HepG2 (cell line): ENCODE data around the gene TTC24. TPM values are rescaled to one million over a fixed set of nuclear protein-coding genes. Genes with fewer than 3 reads are reported as not detected.

Experiments
- ATF1 ChIP-seq: IDR thresholded peaks from 2 replicates; pipeline ENCODE4 v1.6.1; 2016; ENCODE audit warnings: mild to moderate bottlenecking, control low read depth
- DMAP1 ChIP-seq: IDR thresholded peaks from 2 replicates; pipeline ENCODE4 v1.6.1; 2016
- HOXA9 ChIP-seq: sonication (generic); formaldehyde crosslinking; IDR thresholded peaks from 2 replicates; pipeline ENCODE4 v1.8.1; 2022; ENCODE audit warnings: missing genetic modification reagents, mild to moderate bottlenecking, moderate library complexity, borderline replicate concordance
- NKX3-1 ChIP-seq: sonication (generic); formaldehyde crosslinking; IDR thresholded peaks from 2 replicates; pipeline ENCODE4 v1.5.0; 2020; ENCODE audit warnings: missing genetic modification reagents
- THYN1 ChIP-seq: sonication (generic); formaldehyde crosslinking; IDR thresholded peaks from 2 replicates; pipeline ENCODE4 v1.8.1; 2023; ENCODE audit warnings: low read depth, mild to moderate bottlenecking, moderate library complexity, missing genetic modification reagents, borderline replicate concordance
- TSC22D2 ChIP-seq: sonication (generic); formaldehyde crosslinking; IDR thresholded peaks from 2 replicates; pipeline ENCODE4 v1.5.1; 2020; ENCODE audit warnings: missing genetic modification reagents, mild to moderate bottlenecking, borderline replicate concordance
- ZFP36L1 ChIP-seq: sonication (generic); formaldehyde crosslinking; IDR thresholded peaks from 2 replicates; pipeline ENCODE4 v1.8.0; 2022; ENCODE audit warnings: mild to moderate bottlenecking, missing genetic modification reagents, moderate library complexity
- ZMYM4 ChIP-seq: sonication (generic); formaldehyde crosslinking; IDR thresholded peaks from 2 replicates; pipeline ENCODE4 v1.8.1; 2023; ENCODE audit warnings: mild to moderate bottlenecking, missing genetic modification reagents
- ZNF124 ChIP-seq: sonication (generic); formaldehyde crosslinking; IDR thresholded peaks from 2 replicates; pipeline ENCODE4 v1.4.0; 2020; ENCODE audit warnings: missing genetic modification reagents
- ZNF652 ChIP-seq: IDR thresholded peaks from 2 replicates; pipeline ENCODE4 v1.6.1; 2016; ENCODE audit warnings: low read depth, borderline replicate concordance
- ZNF768 ChIP-seq: sonication (generic); formaldehyde crosslinking; IDR thresholded peaks from 2 replicates; pipeline ENCODE4 v1.4.0; 2020; ENCODE audit warnings: missing genetic modification reagents
- ZNF788 ChIP-seq: sonication (generic); formaldehyde crosslinking; IDR thresholded peaks from 2 replicates; pipeline ENCODE4 v1.5.0; 2020; ENCODE audit warnings: mild to moderate bottlenecking, missing genetic modification reagents, borderline replicate concordance
- polyA plus RNA-seq, 8 experiments: library from polyadenylated mRNA; depleted of rRNA in 3 of 8; stranded (reverse) in 7 of 8; unstranded in 1 of 8; fragments of >200 nt; fragmentation: Illumina TruSeq in 4 of 8; extraction: Trizol in 4 of 8; gene quantifications; 2 replicates each; pipeline versions ENCODE4 v1.2.1 to v1.2.3, GENCODE V29; 2011 to 2016; ENCODE audit warnings: low read depth in 4 of 8, missing spikeins in 1 of 8, mixed read lengths in 1 of 8; ENCODE audit not compliant: insufficient read depth in 1 of 8
- total RNA-seq, 5 experiments: library from RNA; depleted of rRNA; stranded (reverse); fragments of >200 nt; fragmentation: Illumina TruSeq; extraction: Trizol; gene quantifications; 2 replicates each; pipeline ENCODE4 v1.2.3, GENCODE V29; 2016; ENCODE audit warnings: low read depth in 1 of 5
- TF ChIP-seq, protein P1 (sequence below), 2 experiments: fragments of 450-650 bp in 1 of 2; sonication (generic) in 1 of 2; formaldehyde crosslinking in 1 of 2; IDR thresholded peaks; 2 replicates each; pipeline versions ENCODE4 v1.6.1 to v1.8.0; 2016 to 2022; ENCODE audit warnings: antibody characterized with exemption in 1 of 2, mild to moderate bottlenecking in 1 of 2, missing genetic modification reagents in 1 of 2
- TF ChIP-seq, protein P2 (sequence below): sonication (generic); formaldehyde crosslinking; IDR thresholded peaks from 2 replicates; pipeline ENCODE4 v1.4.0; 2020; ENCODE audit warnings: missing genetic modification reagents, borderline replicate concordance
- TF ChIP-seq, protein P3 (sequence below): sonication (generic); formaldehyde crosslinking; IDR thresholded peaks from 2 replicates; pipeline ENCODE4 v1.4.0; 2020; ENCODE audit warnings: mild to moderate bottlenecking, missing genetic modification reagents
- TF ChIP-seq, protein P4 (sequence below): sonication (generic); formaldehyde crosslinking; IDR thresholded peaks from 2 replicates; pipeline ENCODE4 v1.4.0; 2020; ENCODE audit warnings: missing genetic modification reagents

Gene TTC24
- total and polyA plus RNA-seq, 2 of the 13 experiments (the other 11 are each of a cell fraction or from before 2014, with no cell fraction given): 0.13 to 0.18 TPM

DNA sequence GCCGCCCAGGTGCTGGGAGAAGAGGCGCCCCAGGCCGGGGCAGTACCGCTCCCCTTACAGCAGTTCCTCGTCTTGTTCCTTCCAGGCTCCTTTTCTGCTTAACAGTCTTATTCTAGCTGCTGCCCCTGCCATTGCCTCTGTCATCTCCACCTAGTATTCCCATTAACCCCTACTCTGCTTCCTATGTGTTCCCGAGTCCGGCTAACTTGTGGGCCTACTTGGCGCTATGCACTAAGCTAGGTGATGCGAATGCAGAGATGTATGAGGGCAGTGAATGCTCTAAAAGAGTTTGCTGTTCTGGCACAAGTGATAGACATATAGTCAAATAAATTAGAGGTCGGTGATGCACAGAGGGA lies 6.9 kb upstream of the TTC24 start (continued):
- TF ChIP-seq, protein P1, sequence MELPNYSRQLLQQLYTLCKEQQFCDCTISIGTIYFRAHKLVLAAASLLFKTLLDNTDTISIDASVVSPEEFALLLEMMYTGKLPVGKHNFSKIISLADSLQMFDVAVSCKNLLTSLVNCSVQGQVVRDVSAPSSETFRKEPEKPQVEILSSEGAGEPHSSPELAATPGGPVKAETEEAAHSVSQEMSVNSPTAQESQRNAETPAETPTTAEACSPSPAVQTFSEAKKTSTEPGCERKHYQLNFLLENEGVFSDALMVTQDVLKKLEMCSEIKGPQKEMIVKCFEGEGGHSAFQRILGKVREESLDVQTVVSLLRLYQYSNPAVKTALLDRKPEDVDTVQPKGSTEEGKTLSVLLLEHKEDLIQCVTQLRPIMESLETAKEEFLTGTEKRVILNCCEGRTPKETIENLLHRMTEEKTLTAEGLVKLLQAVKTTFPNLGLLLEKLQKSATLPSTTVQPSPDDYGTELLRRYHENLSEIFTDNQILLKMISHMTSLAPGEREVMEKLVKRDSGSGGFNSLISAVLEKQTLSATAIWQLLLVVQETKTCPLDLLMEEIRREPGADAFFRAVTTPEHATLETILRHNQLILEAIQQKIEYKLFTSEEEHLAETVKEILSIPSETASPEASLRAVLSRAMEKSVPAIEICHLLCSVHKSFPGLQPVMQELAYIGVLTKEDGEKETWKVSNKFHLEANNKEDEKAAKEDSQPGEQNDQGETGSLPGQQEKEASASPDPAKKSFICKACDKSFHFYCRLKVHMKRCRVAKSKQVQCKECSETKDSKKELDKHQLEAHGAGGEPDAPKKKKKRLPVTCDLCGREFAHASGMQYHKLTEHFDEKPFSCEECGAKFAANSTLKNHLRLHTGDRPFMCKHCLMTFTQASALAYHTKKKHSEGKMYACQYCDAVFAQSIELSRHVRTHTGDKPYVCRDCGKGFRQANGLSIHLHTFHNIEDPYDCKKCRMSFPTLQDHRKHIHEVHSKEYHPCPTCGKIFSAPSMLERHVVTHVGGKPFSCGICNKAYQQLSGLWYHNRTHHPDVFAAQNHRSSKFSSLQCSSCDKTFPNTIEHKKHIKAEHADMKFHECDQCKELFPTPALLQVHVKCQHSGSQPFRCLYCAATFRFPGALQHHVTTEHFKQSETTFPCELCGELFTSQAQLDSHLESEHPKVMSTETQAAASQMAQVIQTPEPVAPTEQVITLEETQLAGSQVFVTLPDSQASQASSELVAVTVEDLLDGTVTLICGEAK (IDR thresholded peaks at IDR 0.05): no peak
- TF ChIP-seq, protein P1 (CRISPR knock-in tag; IDR thresholded peaks at IDR 0.05): 0 out of 2 replicates have a peak, but pooled peaks have one; percentile 1
- TF ChIP-seq ZNF652 (CRISPR knock-in tag): peak; percentile 74
- TF ChIP-seq TSC22D2 (CRISPR knock-in tag): no peak
- TF ChIP-seq ZNF124 (CRISPR knock-in tag): no peak
- TF ChIP-seq, protein P2, sequence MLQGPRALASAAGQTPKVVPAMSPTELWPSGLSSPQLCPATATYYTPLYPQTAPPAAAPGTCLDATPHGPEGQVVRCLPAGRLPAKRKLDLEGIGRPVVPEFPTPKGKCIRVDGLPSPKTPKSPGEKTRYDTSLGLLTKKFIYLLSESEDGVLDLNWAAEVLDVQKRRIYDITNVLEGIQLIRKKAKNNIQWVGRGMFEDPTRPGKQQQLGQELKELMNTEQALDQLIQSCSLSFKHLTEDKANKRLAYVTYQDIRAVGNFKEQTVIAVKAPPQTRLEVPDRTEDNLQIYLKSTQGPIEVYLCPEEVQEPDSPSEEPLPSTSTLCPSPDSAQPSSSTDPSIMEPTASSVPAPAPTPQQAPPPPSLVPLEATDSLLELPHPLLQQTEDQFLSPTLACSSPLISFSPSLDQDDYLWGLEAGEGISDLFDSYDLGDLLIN (CRISPR knock-in tag): 0 out of 2 replicates have a peak, but pooled peaks have one; percentile 6
- TF ChIP-seq ZNF788 (CRISPR knock-in tag): peak; percentile 12; the same call in 1 of the 2 replicates
- TF ChIP-seq, protein P3, sequence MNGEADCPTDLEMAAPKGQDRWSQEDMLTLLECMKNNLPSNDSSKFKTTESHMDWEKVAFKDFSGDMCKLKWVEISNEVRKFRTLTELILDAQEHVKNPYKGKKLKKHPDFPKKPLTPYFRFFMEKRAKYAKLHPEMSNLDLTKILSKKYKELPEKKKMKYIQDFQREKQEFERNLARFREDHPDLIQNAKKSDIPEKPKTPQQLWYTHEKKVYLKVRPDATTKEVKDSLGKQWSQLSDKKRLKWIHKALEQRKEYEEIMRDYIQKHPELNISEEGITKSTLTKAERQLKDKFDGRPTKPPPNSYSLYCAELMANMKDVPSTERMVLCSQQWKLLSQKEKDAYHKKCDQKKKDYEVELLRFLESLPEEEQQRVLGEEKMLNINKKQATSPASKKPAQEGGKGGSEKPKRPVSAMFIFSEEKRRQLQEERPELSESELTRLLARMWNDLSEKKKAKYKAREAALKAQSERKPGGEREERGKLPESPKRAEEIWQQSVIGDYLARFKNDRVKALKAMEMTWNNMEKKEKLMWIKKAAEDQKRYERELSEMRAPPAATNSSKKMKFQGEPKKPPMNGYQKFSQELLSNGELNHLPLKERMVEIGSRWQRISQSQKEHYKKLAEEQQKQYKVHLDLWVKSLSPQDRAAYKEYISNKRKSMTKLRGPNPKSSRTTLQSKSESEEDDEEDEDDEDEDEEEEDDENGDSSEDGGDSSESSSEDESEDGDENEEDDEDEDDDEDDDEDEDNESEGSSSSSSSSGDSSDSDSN (CRISPR knock-in tag): peak; percentile 14; the same call in 1 of the 2 replicates
- no peak for TF ChIP-seq HOXA9 (CRISPR knock-in tag)
- no peak for TF ChIP-seq ZMYM4 (CRISPR knock-in tag)
- 0 out of 2 replicates have a peak, but pooled peaks have one; percentile 53 for TF ChIP-seq ATF1 (CRISPR knock-in tag)
- TF ChIP-seq THYN1: no peak
- no peak for TF ChIP-seq ZNF768 (CRISPR knock-in tag)
- TF ChIP-seq ZFP36L1 (CRISPR knock-in tag): 0 out of 2 replicates have a peak, but pooled peaks have one; percentile 10
- 0 out of 2 replicates have a peak, but pooled peaks have one; percentile 5 for TF ChIP-seq DMAP1 (CRISPR knock-in tag)
- no peak for TF ChIP-seq NKX3-1
- TF ChIP-seq, protein P4, sequence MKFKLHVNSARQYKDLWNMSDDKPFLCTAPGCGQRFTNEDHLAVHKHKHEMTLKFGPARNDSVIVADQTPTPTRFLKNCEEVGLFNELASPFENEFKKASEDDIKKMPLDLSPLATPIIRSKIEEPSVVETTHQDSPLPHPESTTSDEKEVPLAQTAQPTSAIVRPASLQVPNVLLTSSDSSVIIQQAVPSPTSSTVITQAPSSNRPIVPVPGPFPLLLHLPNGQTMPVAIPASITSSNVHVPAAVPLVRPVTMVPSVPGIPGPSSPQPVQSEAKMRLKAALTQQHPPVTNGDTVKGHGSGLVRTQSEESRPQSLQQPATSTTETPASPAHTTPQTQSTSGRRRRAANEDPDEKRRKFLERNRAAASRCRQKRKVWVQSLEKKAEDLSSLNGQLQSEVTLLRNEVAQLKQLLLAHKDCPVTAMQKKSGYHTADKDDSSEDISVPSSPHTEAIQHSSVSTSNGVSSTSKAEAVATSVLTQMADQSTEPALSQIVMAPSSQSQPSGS: no peak
